ENCODE data around the gene NR3C2. TPM values are rescaled to one million over a fixed set of nuclear protein-coding genes. Genes with fewer than 3 reads are reported as not detected.

NR3C2 gene
- total and polyA plus RNA-seq, 2 experiments from 2014 or later = 1.2 to 3.0 TPM

DNA sequence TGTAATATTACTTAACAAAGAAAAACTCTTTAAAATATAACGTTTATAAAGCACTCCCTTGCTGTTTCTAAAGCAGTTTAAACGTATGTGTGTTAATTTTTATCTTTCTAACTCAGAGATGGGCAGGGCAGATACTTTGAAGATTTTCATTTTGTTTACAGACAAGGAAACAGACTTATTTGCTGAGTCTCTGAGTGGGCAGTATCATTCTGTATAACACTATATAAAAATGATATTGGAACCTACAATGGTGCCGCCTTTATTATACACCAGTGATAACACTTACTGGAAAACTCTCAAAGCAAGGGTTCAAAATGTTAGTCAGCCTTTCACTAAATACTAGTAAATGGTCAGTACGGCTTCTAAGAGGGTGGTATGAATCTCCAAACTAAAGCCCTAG, 193.4 kb downstream of the NR3C2 start:
- TF ChIP-seq JUNB (IDR thresholded peaks at IDR 0.05; ENCODE audit: unreplicated experiment) (no peak), ZNF462 (CRISPR knock-in tag; IDR thresholded peaks at IDR 0.05) (no peak)
- H3K27me3 Mint-ChIP-seq (ENCODE audit: insufficient read depth, low read depth, poor library complexity) = no peaks in the 10 kb centered on the region
- H3K4me1 ChIP-seq (ENCODE audit: insufficient read depth) = peaks cover 16% of the 10 kb centered on the region; the same call in 1 of the 2 replicates

DNA sequence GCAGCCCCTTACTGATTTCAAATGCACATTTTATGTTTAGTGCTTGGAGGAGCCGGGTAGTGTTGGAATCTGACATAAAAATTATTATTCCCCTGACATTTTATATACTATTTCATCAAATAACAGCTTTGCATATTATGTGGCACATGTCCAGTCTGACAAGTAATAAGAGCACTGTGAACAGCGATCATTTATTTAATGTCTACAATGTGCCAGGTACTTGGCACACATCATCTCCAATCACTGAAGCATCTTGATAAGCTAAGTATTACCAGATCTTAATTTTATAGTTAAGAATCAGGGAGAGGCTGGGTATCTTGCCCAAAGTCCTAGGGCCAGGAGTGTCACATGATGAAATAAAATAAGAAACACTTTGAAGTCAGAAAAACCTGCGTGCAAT, 197.2 kb downstream of the NR3C2 start:
- Histone ChIP-seq H3K27me3 (ENCODE audit: insufficient read depth) (no peaks in the 10 kb centered on the region), H4K20me1 (replicated peaks; ENCODE audit: insufficient read depth) (no peaks in the 10 kb centered on the region), H3K4me1 (ENCODE audit: insufficient read depth) (peaks cover 13% of the 10 kb centered on the region; the same call in 1 of the 2 replicates), H3K4me3 (no peak overlapping the region), H2AFZ (no peak overlapping the region), H3K9me2 (ENCODE audit: insufficient read depth) (no peaks in the 10 kb centered on the region), H3K36me3 (ENCODE audit: insufficient read depth) (no peaks in the 10 kb centered on the region), H3K27ac (ENCODE audit: low read depth) (no peak overlapping the region), H3K4me2 (no peak overlapping the region), H3F3A (replicated peaks; ENCODE audit: low read depth) (no peaks in the 10 kb centered on the region), H3K79me2 (replicated peaks; ENCODE audit: insufficient read depth) (no peaks in the 10 kb centered on the region)
- H3K9me3 Mint-ChIP-seq = no peaks in the 10 kb centered on the region
- H3K27me3 Mint-ChIP-seq (ENCODE audit: insufficient read depth, low read depth, poor library complexity) = no peaks in the 10 kb centered on the region
- no peak for ATAC-seq
- H3K4me3 Mint-ChIP-seq = no peak overlapping the region
- H3K27ac Mint-ChIP-seq = no peak overlapping the region
- peaks cover 18% of the 10 kb centered on the region for H3K4me1 Mint-ChIP-seq
- no peak for DNase-seq (ENCODE audit: low spot score)
- no peaks in the 10 kb centered on the region for H3K36me3 Mint-ChIP-seq (ENCODE audit: low read depth)
- TF ChIP-seq, protein P1, sequence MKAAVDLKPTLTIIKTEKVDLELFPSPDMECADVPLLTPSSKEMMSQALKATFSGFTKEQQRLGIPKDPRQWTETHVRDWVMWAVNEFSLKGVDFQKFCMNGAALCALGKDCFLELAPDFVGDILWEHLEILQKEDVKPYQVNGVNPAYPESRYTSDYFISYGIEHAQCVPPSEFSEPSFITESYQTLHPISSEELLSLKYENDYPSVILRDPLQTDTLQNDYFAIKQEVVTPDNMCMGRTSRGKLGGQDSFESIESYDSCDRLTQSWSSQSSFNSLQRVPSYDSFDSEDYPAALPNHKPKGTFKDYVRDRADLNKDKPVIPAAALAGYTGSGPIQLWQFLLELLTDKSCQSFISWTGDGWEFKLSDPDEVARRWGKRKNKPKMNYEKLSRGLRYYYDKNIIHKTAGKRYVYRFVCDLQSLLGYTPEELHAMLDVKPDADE (IDR thresholded peaks at IDR 0.05) = no peak
- no peak for TF ChIP-seq ZNF114 (CRISPR knock-in tag; IDR thresholded peaks at IDR 0.05)
- no peak for TF ChIP-seq STAT1 (IDR thresholded peaks at IDR 0.05; ENCODE audit: unreplicated experiment)
- no peak for TF ChIP-seq POLR2AphosphoS5 (IDR thresholded peaks at IDR 0.05; ENCODE audit: low read depth)
- TF ChIP-seq CREB1 (CRISPR knock-in tag; IDR thresholded peaks at IDR 0.05; ENCODE audit: low read depth) = no peak
- TF ChIP-seq JUNB (IDR thresholded peaks at IDR 0.05; ENCODE audit: unreplicated experiment) = no peak
- TF ChIP-seq ZNF331 (CRISPR knock-in tag; IDR thresholded peaks at IDR 0.05; ENCODE audit: low read depth) = no peak
- TF ChIP-seq NANOG (IDR thresholded peaks at IDR 0.05; ENCODE audit: borderline replicate concordance) = no peak
- no peak for TF ChIP-seq REST (IDR thresholded peaks at IDR 0.05; ENCODE audit: unreplicated experiment)
- no peak for TF ChIP-seq EZH2 (IDR thresholded peaks at IDR 0.05; ENCODE audit: low read depth, unreplicated experiment)

More for the DNA sequence above, 193.4 kb downstream of the NR3C2 start:
- no peak for DNase-seq (ENCODE audit: low spot score)
- no peaks in the 10 kb centered on the region for H3K36me3 ChIP-seq (ENCODE audit: insufficient read depth)
- H3K27me3 ChIP-seq (ENCODE audit: insufficient read depth) = no peaks in the 10 kb centered on the region
- 0 out of 2 replicates have a peak, but pooled peaks cover 4% of the 10 kb centered on the region for H3K9me2 ChIP-seq (ENCODE audit: insufficient read depth)
- Mint-ChIP-seq H3K4me1 (peaks cover 18% of the 10 kb centered on the region), H3K4me3 (no peak overlapping the region), H3K9me3 (no peaks in the 10 kb centered on the region), H3K36me3 (ENCODE audit: low read depth) (no peaks in the 10 kb centered on the region), H3K27ac (no peak overlapping the region)
- no peak overlapping the region for H3K4me2 ChIP-seq
- no peak overlapping the region for H3K4me3 ChIP-seq
- no peak overlapping the region for H2AFZ ChIP-seq
- no peak for ATAC-seq
- H3K27ac ChIP-seq (ENCODE audit: low read depth) = no peak overlapping the region
- H3K79me2 ChIP-seq (replicated peaks; ENCODE audit: insufficient read depth) = no peaks in the 10 kb centered on the region
- H3F3A ChIP-seq (replicated peaks; ENCODE audit: low read depth) = no peaks in the 10 kb centered on the region
- H4K20me1 ChIP-seq (replicated peaks; ENCODE audit: insufficient read depth) = no peaks in the 10 kb centered on the region
